K562 (cell line): ENCODE results near the gene LILRA6.

Experiments
- ARNT ChIP-seq, 2 experiments: fragments of 450-650 bp; IDR thresholded peaks; 2 replicates each; pipeline ENCODE4 v1.6.1; 2016; ENCODE audit warnings: mild to moderate bottlenecking in 1 of 2
- ATF7 ChIP-seq: fragments of 450-650 bp; IDR thresholded peaks from 2 replicates; pipeline ENCODE4 v1.7.1; 2014; ENCODE audit warnings: mild to moderate bottlenecking, moderate library complexity
- GABPA ChIP-seq: fragments of 200-800 bp; sonication (Bioruptor generic); conservative IDR thresholded peaks from 2 replicates; pipeline ENCODE4 v1.6.1; 2016; ENCODE audit warnings: low read depth, missing genetic modification characterization, missing compliant biosample characterization
- NCOA4 ChIP-seq: fragments of 450-650 bp; IDR thresholded peaks from 2 replicates; pipeline ENCODE4 v1.6.1; 2018; ENCODE audit warnings: mild to moderate bottlenecking; ENCODE audit not compliant: partially characterized antibody
- POLR2AphosphoS5 ChIP-seq: IDR thresholded peaks from 2 replicates; pipeline ENCODE4 v1.6.1; 2011; ENCODE audit warnings: mild to moderate bottlenecking, low read depth, low read length, moderate library complexity; ENCODE audit not compliant: control insufficient read depth, insufficient read depth
- SIN3A ChIP-seq, 2 experiments: fragments of 150-350 bp in 1 of 2; IDR thresholded peaks; 2 replicates each; pipeline ENCODE4 v1.6.1; 2011 to 2016; ENCODE audit warnings: borderline replicate concordance in 2 of 2, low read depth in 2 of 2, low read length in 2 of 2, mild to moderate bottlenecking in 2 of 2, moderate library complexity in 2 of 2; ENCODE audit not compliant: control insufficient read depth in 1 of 2
- SRSF7 ChIP-seq: fragments of 200-400 bp; formaldehyde crosslinking; optimal IDR thresholded peaks from 2 replicates; pipeline ENCODE3; 2017; ENCODE audit warnings: mild to moderate bottlenecking, low read depth, low read length
- YBX1 ChIP-seq: fragments of 450-650 bp; IDR thresholded peaks from 2 replicates; pipeline ENCODE4 v1.7.1; 2016; ENCODE audit warnings: mild to moderate bottlenecking
- ZNF232 ChIP-seq: sonication (generic); formaldehyde crosslinking; IDR thresholded peaks from 2 replicates; pipeline ENCODE4 v1.8.0; 2022; ENCODE audit warnings: mild to moderate bottlenecking, missing genetic modification reagents
- TF ChIP-seq, protein P1 (sequence below), 2 experiments: IDR thresholded peaks in 1 of 2; conservative IDR thresholded peaks in 1 of 2; 2 replicates each; pipeline ENCODE4 v1.6.1; 2016; ENCODE audit warnings: low read depth in 2 of 2, mild to moderate bottlenecking in 1 of 2, missing compliant biosample characterization in 1 of 2, missing genetic modification characterization in 1 of 2, moderate library complexity in 1 of 2
- TF ChIP-seq, protein P2 (sequence below): fragments of 450-650 bp; formaldehyde crosslinking; IDR thresholded peaks from 2 replicates; pipeline ENCODE4 v1.4.0; 2022; ENCODE audit warnings: mild to moderate bottlenecking, moderate library complexity
- TF ChIP-seq, protein P3 (sequence below): sonication (generic); formaldehyde crosslinking; IDR thresholded peaks from 2 replicates; pipeline ENCODE4 v1.8.0; 2022; ENCODE audit warnings: mild to moderate bottlenecking, missing genetic modification reagents, borderline replicate concordance
- TF ChIP-seq, protein P4 (sequence below), 3 experiments: IDR thresholded peaks in 2 of 3; conservative IDR thresholded peaks in 1 of 3; 2 replicates each; pipeline ENCODE4 v1.5.1; 2011 to 2012; ENCODE audit warnings: low read length in 3 of 3, mild to moderate bottlenecking in 3 of 3, control low read depth in 2 of 3, improper control_type of control experiment in 1 of 3, inconsistent platforms in 1 of 3, low read depth in 1 of 3, mixed read lengths in 1 of 3, moderate library complexity in 1 of 3; ENCODE audit not compliant: insufficient read depth in 2 of 3
- TF ChIP-seq, protein P5 (sequence below), 2 experiments: fragments of 450-650 bp in 1 of 2; sonication (generic) in 1 of 2; formaldehyde crosslinking; conservative IDR thresholded peaks; 2 replicates each; pipeline versions ENCODE4 v1.4.0 to v1.8.1; 2020 to 2022; ENCODE audit warnings: mild to moderate bottlenecking in 1 of 2, missing genetic modification reagents in 1 of 2

DNA sequence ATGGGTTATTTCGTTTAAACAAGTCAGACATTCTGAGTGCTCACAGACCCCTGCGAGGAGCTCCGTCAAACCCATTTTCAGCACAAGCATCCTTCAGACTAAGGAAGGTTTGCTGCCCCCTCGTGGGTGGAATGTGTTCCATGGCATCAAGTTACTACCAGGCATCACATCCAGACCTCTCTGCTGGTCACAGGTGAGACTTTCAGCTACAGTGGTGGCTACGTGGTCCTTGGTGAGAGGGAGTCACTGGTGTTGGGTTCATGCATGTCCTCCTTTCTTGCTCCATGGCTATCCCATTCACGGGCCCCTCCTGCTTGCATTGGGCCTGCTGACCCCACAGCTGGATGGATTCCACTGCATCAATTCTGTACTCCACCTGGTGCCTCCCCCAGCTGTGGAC is 23.5 kb upstream of the LILRA6 start:
- TF ChIP-seq POLR2AphosphoS5 (no peak), GABPA (tag) (no peak), YBX1 (no peak), SIN3A (IDR thresholded peaks at IDR 0.05; ENCODE audit: borderline replicate concordance in 2 of 2, control insufficient read depth in 1 of 2, low read depth in 2 of 2, low read length in 2 of 2) (no peak), SRSF7 (no peak), ARNT (IDR thresholded peaks at IDR 0.05) (no peak), NCOA4 (no peak), ZNF232 (no peak), ATF7 (no peak)
- TF ChIP-seq, protein P1, sequence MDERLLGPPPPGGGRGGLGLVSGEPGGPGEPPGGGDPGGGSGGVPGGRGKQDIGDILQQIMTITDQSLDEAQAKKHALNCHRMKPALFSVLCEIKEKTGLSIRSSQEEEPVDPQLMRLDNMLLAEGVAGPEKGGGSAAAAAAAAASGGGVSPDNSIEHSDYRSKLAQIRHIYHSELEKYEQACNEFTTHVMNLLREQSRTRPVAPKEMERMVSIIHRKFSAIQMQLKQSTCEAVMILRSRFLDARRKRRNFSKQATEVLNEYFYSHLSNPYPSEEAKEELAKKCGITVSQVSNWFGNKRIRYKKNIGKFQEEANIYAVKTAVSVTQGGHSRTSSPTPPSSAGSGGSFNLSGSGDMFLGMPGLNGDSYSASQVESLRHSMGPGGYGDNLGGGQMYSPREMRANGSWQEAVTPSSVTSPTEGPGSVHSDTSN (CRISPR knock-in tag; IDR thresholded peaks at IDR 0.05; ENCODE audit: low read depth): no peak
- TF ChIP-seq, protein P1 (tag; conservative IDR thresholded peaks at IDR 0.05; ENCODE audit: low read depth): no peak
- TF ChIP-seq, protein P2, sequence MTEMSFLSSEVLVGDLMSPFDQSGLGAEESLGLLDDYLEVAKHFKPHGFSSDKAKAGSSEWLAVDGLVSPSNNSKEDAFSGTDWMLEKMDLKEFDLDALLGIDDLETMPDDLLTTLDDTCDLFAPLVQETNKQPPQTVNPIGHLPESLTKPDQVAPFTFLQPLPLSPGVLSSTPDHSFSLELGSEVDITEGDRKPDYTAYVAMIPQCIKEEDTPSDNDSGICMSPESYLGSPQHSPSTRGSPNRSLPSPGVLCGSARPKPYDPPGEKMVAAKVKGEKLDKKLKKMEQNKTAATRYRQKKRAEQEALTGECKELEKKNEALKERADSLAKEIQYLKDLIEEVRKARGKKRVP (CRISPR knock-in tag): no peak
- TF ChIP-seq, protein P3, sequence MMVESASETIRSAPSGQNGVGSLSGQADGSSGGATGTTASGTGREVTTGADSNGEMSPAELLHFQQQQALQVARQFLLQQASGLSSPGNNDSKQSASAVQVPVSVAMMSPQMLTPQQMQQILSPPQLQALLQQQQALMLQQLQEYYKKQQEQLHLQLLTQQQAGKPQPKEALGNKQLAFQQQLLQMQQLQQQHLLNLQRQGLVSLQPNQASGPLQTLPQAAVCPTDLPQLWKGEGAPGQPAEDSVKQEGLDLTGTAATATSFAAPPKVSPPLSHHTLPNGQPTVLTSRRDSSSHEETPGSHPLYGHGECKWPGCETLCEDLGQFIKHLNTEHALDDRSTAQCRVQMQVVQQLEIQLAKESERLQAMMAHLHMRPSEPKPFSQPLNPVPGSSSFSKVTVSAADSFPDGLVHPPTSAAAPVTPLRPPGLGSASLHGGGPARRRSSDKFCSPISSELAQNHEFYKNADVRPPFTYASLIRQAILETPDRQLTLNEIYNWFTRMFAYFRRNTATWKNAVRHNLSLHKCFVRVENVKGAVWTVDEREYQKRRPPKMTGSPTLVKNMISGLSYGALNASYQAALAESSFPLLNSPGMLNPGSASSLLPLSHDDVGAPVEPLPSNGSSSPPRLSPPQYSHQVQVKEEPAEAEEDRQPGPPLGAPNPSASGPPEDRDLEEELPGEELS (CRISPR knock-in tag): no peak
- TF ChIP-seq, protein P4, sequence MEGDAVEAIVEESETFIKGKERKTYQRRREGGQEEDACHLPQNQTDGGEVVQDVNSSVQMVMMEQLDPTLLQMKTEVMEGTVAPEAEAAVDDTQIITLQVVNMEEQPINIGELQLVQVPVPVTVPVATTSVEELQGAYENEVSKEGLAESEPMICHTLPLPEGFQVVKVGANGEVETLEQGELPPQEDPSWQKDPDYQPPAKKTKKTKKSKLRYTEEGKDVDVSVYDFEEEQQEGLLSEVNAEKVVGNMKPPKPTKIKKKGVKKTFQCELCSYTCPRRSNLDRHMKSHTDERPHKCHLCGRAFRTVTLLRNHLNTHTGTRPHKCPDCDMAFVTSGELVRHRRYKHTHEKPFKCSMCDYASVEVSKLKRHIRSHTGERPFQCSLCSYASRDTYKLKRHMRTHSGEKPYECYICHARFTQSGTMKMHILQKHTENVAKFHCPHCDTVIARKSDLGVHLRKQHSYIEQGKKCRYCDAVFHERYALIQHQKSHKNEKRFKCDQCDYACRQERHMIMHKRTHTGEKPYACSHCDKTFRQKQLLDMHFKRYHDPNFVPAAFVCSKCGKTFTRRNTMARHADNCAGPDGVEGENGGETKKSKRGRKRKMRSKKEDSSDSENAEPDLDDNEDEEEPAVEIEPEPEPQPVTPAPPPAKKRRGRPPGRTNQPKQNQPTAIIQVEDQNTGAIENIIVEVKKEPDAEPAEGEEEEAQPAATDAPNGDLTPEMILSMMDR (IDR thresholded peaks at IDR 0.05 in 2 of 3, conservative IDR thresholded peaks at IDR 0.05 in 1 of 3; ENCODE audit: insufficient read depth in 2 of 3, low read depth in 1 of 3, low read length in 3 of 3): peak; percentile 79 to 87 (median 82)
- TF ChIP-seq, protein P5, sequence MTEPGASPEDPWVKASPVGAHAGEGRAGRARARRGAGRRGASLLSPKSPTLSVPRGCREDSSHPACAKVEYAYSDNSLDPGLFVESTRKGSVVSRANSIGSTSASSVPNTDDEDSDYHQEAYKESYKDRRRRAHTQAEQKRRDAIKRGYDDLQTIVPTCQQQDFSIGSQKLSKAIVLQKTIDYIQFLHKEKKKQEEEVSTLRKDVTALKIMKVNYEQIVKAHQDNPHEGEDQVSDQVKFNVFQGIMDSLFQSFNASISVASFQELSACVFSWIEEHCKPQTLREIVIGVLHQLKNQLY (CRISPR knock-in tag; conservative IDR thresholded peaks at IDR 0.05): no peak
